Measurements from ENCODE around the gene TSTD2.
"Not testable (repeated sequence)": the region's sequence is repeated elsewhere in the genome, so short reads cannot be mapped to it uniquely, and the experiment has no call there.

TSTD2 gene

GRCh38 chr9:97593960-97594359 lies 39.2 kb downstream of the TSTD2 start:
- Histone ChIP-seq H3K27ac (ENCODE audit: low read length) (no peak overlapping the region), H3K4me3 (ENCODE audit: low read length) (no peak overlapping the region), H3F3A (ENCODE audit: insufficient read depth, low read length) (no peaks in the 10 kb centered on the region), H4K20me1 (ENCODE audit: insufficient read depth, low read length) (no peaks in the 10 kb centered on the region), H3K27me3 (replicated peaks; ENCODE audit: insufficient read depth, low read length) (no peaks in the 10 kb centered on the region), H3K9me2 (replicated peaks; ENCODE audit: insufficient read depth, low read length) (no peaks in the 10 kb centered on the region), H3K79me2 (ENCODE audit: low read length) (no peaks in the 10 kb centered on the region), H3K9me3 (replicated peaks; ENCODE audit: insufficient read depth, low read length) (no peaks in the 10 kb centered on the region), H3K4me2 (ENCODE audit: low read depth, low read length) (no peak overlapping the region), H3K4me1 (ENCODE audit: low read length) (peaks cover 6% of the 10 kb centered on the region), H3K9ac (ENCODE audit: low read length) (no peak overlapping the region), H3K36me3 (replicated peaks; ENCODE audit: insufficient read depth, low read length) (no peaks in the 10 kb centered on the region), H2AFZ (ENCODE audit: low read length) (no peak overlapping the region)
- TF ChIP-seq CTCF (IDR thresholded peaks at IDR 0.05; ENCODE audit: low read length) (no peak), EZH2 (optimal IDR thresholded peaks at IDR 0.05; ENCODE audit: low read depth, low read length) (no peak), EZH2phosphoT487 (IDR thresholded peaks at IDR 0.05; ENCODE audit: low read length) (no peak)
- DNase-seq, result no peak

- Histone ChIP-seq H4K20me1 (ENCODE audit: insufficient read depth, low read length) (no peaks in the 10 kb centered on the region), H3K36me3 (replicated peaks; ENCODE audit: insufficient read depth, low read length) (no peaks in the 10 kb centered on the region), H3K9me3 (replicated peaks; ENCODE audit: insufficient read depth, low read length) (no peaks in the 10 kb centered on the region), H3K27ac (ENCODE audit: low read length) (no peak overlapping the region), H3K4me3 (ENCODE audit: low read length) (no peak overlapping the region), H2AFZ (ENCODE audit: low read length) (no peak overlapping the region), H3K9me2 (replicated peaks; ENCODE audit: insufficient read depth, low read length) (no peaks in the 10 kb centered on the region), H3K27me3 (replicated peaks; ENCODE audit: insufficient read depth, low read length) (no peaks in the 10 kb centered on the region), H3K4me1 (ENCODE audit: low read length) (no peaks in the 10 kb centered on the region), H3K4me2 (ENCODE audit: low read depth, low read length) (no peak overlapping the region), H3K79me2 (ENCODE audit: low read length) (no peaks in the 10 kb centered on the region), H3F3A (ENCODE audit: insufficient read depth, low read length) (no peaks in the 10 kb centered on the region), H3K9ac (ENCODE audit: low read length) (no peak overlapping the region)
- no peak for DNase-seq
- TF ChIP-seq EZH2 (optimal IDR thresholded peaks at IDR 0.05; ENCODE audit: low read depth, low read length) (no peak), CTCF (IDR thresholded peaks at IDR 0.05; ENCODE audit: low read length) (no peak), EZH2phosphoT487 (IDR thresholded peaks at IDR 0.05; ENCODE audit: low read length) (no peak)
Observed at GRCh38 chr9:97592126-97592525, 41.0 kb downstream of the TSTD2 start.

- no peaks in the 10 kb centered on the region for H3K36me3 ChIP-seq (replicated peaks; ENCODE audit: insufficient read depth, low read length)
- no peak for TF ChIP-seq EZH2 (optimal IDR thresholded peaks at IDR 0.05; ENCODE audit: low read depth, low read length)
- no peak for TF ChIP-seq CTCF (IDR thresholded peaks at IDR 0.05; ENCODE audit: low read length)
- TF ChIP-seq EZH2phosphoT487 (IDR thresholded peaks at IDR 0.05; ENCODE audit: low read length), result no peak
- no peaks in the 10 kb centered on the region for H3K9me3 ChIP-seq (replicated peaks; ENCODE audit: insufficient read depth, low read length)
- H3K79me2 ChIP-seq (ENCODE audit: low read length), result no peaks in the 10 kb centered on the region
- no peaks in the 10 kb centered on the region for H3K9me2 ChIP-seq (replicated peaks; ENCODE audit: insufficient read depth, low read length)
- no peaks in the 10 kb centered on the region for H3K27me3 ChIP-seq (replicated peaks; ENCODE audit: insufficient read depth, low read length)
- no peak for DNase-seq
- H3K4me2 ChIP-seq (ENCODE audit: low read depth, low read length), result no peak overlapping the region
- no peak overlapping the region for H3K4me3 ChIP-seq (ENCODE audit: low read length)
- no peak overlapping the region for H3K9ac ChIP-seq (ENCODE audit: low read length)
- no peaks in the 10 kb centered on the region for H3K4me1 ChIP-seq (ENCODE audit: low read length)
- H3K27ac ChIP-seq (ENCODE audit: low read length), result no peak overlapping the region
- no peak overlapping the region for H2AFZ ChIP-seq (ENCODE audit: low read length)
- H4K20me1 ChIP-seq (ENCODE audit: insufficient read depth, low read length), result no peaks in the 10 kb centered on the region
- H3F3A ChIP-seq (ENCODE audit: insufficient read depth, low read length), result no peaks in the 10 kb centered on the region
Observed at GRCh38 chr9:97591535-97591934, 41.6 kb downstream of the TSTD2 start.

- H3K36me3 ChIP-seq (replicated peaks; ENCODE audit: insufficient read depth, low read length); H3F3A ChIP-seq (ENCODE audit: insufficient read depth, low read length); H3K4me2 ChIP-seq (ENCODE audit: low read depth, low read length); H3K4me3 ChIP-seq (ENCODE audit: low read length); H3K79me2 ChIP-seq (ENCODE audit: low read length); H3K9me3 ChIP-seq (replicated peaks; ENCODE audit: insufficient read depth, low read length); H4K20me1 ChIP-seq (ENCODE audit: insufficient read depth, low read length); H3K9me2 ChIP-seq (replicated peaks; ENCODE audit: insufficient read depth, low read length); H2AFZ ChIP-seq (ENCODE audit: low read length); H3K4me1 ChIP-seq (ENCODE audit: low read length); DNase-seq; H3K9ac ChIP-seq (ENCODE audit: low read length); H3K27ac ChIP-seq (ENCODE audit: low read length); H3K27me3 ChIP-seq (replicated peaks; ENCODE audit: insufficient read depth, low read length): not testable (repeated sequence)
Observed at GRCh38 chr9:97586909-97587308, 46.3 kb downstream of the TSTD2 start.

- not testable (repeated sequence) for H3K4me1 ChIP-seq (ENCODE audit: low read length); H3K36me3 ChIP-seq (replicated peaks; ENCODE audit: insufficient read depth, low read length); DNase-seq; H3K9me2 ChIP-seq (replicated peaks; ENCODE audit: insufficient read depth, low read length); H3K9ac ChIP-seq (ENCODE audit: low read length); H2AFZ ChIP-seq (ENCODE audit: low read length); H3K27me3 ChIP-seq (replicated peaks; ENCODE audit: insufficient read depth, low read length); H3K79me2 ChIP-seq (ENCODE audit: low read length); H3K4me3 ChIP-seq (ENCODE audit: low read length); H3F3A ChIP-seq (ENCODE audit: insufficient read depth, low read length); H3K9me3 ChIP-seq (replicated peaks; ENCODE audit: insufficient read depth, low read length); H4K20me1 ChIP-seq (ENCODE audit: insufficient read depth, low read length); H3K27ac ChIP-seq (ENCODE audit: low read length); H3K4me2 ChIP-seq (ENCODE audit: low read depth, low read length)
Observed at GRCh38 chr9:97584778-97585177, 48.4 kb downstream of the TSTD2 start.

- not testable (repeated sequence) for H3K4me2 ChIP-seq (ENCODE audit: low read depth, low read length); H2AFZ ChIP-seq (ENCODE audit: low read length); H3K4me1 ChIP-seq (ENCODE audit: low read length); H3K27me3 ChIP-seq (replicated peaks; ENCODE audit: insufficient read depth, low read length); H3K9ac ChIP-seq (ENCODE audit: low read length); H3K9me2 ChIP-seq (replicated peaks; ENCODE audit: insufficient read depth, low read length); H3K79me2 ChIP-seq (ENCODE audit: low read length); H4K20me1 ChIP-seq (ENCODE audit: insufficient read depth, low read length); H3F3A ChIP-seq (ENCODE audit: insufficient read depth, low read length); H3K27ac ChIP-seq (ENCODE audit: low read length); H3K4me3 ChIP-seq (ENCODE audit: low read length); H3K36me3 ChIP-seq (replicated peaks; ENCODE audit: insufficient read depth, low read length); H3K9me3 ChIP-seq (replicated peaks; ENCODE audit: insufficient read depth, low read length); DNase-seq
Observed at GRCh38 chr9:97581590-97581989, 51.6 kb downstream of the TSTD2 start.

Data from MM.1S (cell line).